Esophagus muscularis mucosa (tissue), 4 donors: Measurements from ENCODE around the gene TRPC4AP.

ENCODE experiments used
- EP300 ChIP-seq: sonication (generic); formaldehyde crosslinking; IDR thresholded peaks from one replicate; pipeline ENCODE4 v1.6.1; 2017; ENCODE audit warnings: antibody characterized with exemption
- POLR2A ChIP-seq: fragments of 450-650 bp; IDR thresholded peaks from one replicate; pipeline ENCODE4 v1.6.1; 2017; ENCODE audit warnings: antibody characterized with exemption, moderate library complexity, mild to moderate bottlenecking, low read depth
- POLR2AphosphoS5 ChIP-seq, 2 donors: sonication (generic); formaldehyde crosslinking; IDR thresholded peaks; one replicate each; pipeline ENCODE4 v1.6.1; 2017; ENCODE audit warnings: antibody characterized with exemption in 2 of 2
- TF ChIP-seq, protein P1 (sequence below), 3 experiments: fragments of 200-600 bp in 2 of 3; fragments of 450-650 bp in 1 of 3; sonication (generic) in 2 of 3; IDR thresholded peaks; one replicate each; pipeline ENCODE4 v1.5.1; 2017 to 2019; ENCODE audit warnings: antibody characterized with exemption in 3 of 3, mild to moderate bottlenecking in 2 of 3, moderate library complexity in 1 of 3

DNA sequence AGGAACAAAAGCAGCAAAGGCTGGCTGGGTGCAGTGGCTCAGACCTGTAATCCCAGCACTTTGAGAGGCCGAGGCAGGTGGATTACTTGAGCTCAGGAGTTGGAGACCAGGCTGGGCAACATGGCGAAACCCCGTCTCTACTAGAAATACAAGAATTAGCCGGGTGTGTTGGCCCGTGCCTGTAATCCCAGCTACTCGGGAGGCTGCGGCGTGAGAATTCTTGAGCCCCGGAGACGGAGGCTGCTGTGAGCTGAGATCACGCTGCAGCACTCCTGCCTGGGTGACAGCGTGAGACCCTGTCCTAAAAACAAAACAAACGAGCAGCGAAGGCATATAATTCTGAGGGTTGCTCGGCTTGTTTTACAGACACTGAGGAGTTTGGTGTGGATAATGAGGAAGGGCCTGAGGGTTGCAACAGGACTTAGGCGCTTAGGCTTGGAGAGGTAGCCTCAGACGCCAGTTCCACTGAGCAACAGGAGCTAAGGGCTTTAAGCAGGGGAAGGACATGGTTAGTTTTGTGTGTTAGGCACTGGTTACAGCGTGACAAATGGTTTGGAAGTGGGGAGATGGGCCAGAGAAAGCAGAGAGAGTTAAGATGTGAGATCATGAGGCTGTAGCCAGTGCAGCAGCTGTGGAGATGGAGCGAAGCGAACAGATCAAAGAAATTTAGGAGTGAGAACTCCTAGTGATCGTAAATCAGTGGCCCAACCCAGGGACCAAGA, 135.7 kb downstream of the TRPC4AP start:
- TF ChIP-seq, protein P1, sequence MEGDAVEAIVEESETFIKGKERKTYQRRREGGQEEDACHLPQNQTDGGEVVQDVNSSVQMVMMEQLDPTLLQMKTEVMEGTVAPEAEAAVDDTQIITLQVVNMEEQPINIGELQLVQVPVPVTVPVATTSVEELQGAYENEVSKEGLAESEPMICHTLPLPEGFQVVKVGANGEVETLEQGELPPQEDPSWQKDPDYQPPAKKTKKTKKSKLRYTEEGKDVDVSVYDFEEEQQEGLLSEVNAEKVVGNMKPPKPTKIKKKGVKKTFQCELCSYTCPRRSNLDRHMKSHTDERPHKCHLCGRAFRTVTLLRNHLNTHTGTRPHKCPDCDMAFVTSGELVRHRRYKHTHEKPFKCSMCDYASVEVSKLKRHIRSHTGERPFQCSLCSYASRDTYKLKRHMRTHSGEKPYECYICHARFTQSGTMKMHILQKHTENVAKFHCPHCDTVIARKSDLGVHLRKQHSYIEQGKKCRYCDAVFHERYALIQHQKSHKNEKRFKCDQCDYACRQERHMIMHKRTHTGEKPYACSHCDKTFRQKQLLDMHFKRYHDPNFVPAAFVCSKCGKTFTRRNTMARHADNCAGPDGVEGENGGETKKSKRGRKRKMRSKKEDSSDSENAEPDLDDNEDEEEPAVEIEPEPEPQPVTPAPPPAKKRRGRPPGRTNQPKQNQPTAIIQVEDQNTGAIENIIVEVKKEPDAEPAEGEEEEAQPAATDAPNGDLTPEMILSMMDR (IDR thresholded peaks at IDR 0.05), result no peak
- no peak for TF ChIP-seq POLR2AphosphoS5 (IDR thresholded peaks at IDR 0.05)
- no peak for TF ChIP-seq POLR2A
- TF ChIP-seq EP300, result no peak
